Muscle of leg (tissue), 11 donors: ENCODE results near the gene GATAD2B. TPM values are rescaled to one million over a fixed set of nuclear protein-coding genes. Genes with fewer than 3 reads are reported as not detected.
A peak's percentile ranks its signal among the peaks of the same experiment; 100 is the strongest.
"Not testable (repeated sequence)": the region's sequence is repeated elsewhere in the genome, so short reads cannot be mapped to it uniquely, and the experiment has no call there.

Experiments used
- DNase-seq: peaks from one replicate; pipeline ENCODE4 v3.0.0; 2013
- H3K27ac ChIP-seq: one replicate; pipeline ENCODE4 v1.5.1; 2013; ENCODE audit warnings: mild to moderate bottlenecking, low read length, control low read depth
- H3K27me3 ChIP-seq: one replicate; pipeline ENCODE4 v1.6.1; 2013; ENCODE audit warnings: low read length; ENCODE audit not compliant: control insufficient read depth, insufficient read depth
- H3K36me3 ChIP-seq: one replicate; pipeline ENCODE4 v1.6.1; 2013; ENCODE audit warnings: low read length; ENCODE audit not compliant: control insufficient read depth, insufficient read depth
- H3K4me1 ChIP-seq: one replicate; pipeline ENCODE4 v1.6.1; 2013; ENCODE audit warnings: low read length; ENCODE audit not compliant: control insufficient read depth, insufficient read depth
- H3K4me3 ChIP-seq: one replicate; pipeline ENCODE4 v1.5.1; 2013; ENCODE audit warnings: low read length, control low read depth
- H3K9me3 ChIP-seq: replicated peaks from 2 replicates; pipeline ENCODE4 v1.6.1; 2013; ENCODE audit warnings: low read depth, low read length; ENCODE audit not compliant: control insufficient read depth
- WGBS: methylation state at CpG from one replicate; pipeline ENCODE4 v1.1.5; 2013; ENCODE audit warnings: missing lambda C conversion rate; ENCODE audit not compliant: insufficient coverage; 5-methylcytosine and 5-hydroxymethylcytosine counted together
- polyA plus RNA-seq, 8 donors: library from polyadenylated mRNA; unstranded; fragments of 120-200 nt; gene quantifications; one replicate each; pipeline versions ENCODE4 v1.2.1 to v1.2.3, GENCODE V29; 2013; ENCODE audit warnings: inconsistent platforms in 1 of 8, low replicate concordance in 1 of 8; ENCODE audit not compliant: insufficient read length in 8 of 8, insufficient read depth in 1 of 8
- total RNA-seq: library from RNA; stranded (reverse); fragments of 120-200 nt; gene quantifications from one replicate; pipeline ENCODE4 v1.2.4, GENCODE V29; 2013

GATAD2B gene
- total and polyA plus RNA-seq, 9 donors: 8.8 to 18.3 (median 14.0) TPM

DNA sequence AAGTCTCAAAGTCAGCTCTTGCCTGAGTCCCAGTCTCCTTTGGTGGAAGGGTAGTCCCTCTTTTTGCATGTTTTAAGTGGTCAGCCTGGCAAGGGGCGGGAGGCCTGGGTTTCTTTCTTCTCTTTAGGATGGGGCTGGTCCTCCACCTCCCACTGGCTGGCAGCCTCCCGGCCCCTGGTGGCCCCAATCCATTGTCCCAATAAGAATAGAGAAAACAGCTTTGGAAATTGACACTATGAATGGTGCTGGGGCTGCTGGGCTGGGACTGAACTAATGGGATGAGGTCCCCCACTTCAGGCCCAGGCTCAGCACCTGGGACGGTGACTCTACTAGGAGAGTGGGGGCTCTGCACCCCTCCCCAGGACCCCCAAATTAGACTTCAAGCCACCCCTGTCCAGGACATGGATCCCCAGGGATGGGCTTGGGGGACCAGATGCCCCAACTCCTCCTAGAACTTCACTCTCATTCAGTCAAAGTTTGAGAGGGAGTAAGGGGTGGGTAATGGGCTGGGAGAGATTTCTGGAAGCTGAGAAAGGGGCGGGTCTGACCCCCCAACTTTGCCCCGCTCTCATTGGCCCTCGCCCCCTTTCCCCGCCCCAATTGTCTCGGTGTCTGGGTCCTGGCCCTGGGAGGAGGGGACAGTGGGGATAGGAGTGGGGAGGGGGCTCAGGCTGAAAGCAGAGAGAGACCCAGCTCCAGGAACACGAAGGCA lies 129.4 kb downstream of the GATAD2B start:
- no peaks in the 10 kb centered on the region for H3K36me3 ChIP-seq
- H3K4me1 ChIP-seq: peaks cover 39% of the 10 kb centered on the region
- 50% methylated on average over 2 of the region's 9 CpGs for WGBS
- H3K27me3 ChIP-seq: no peaks in the 10 kb centered on the region
- H3K27ac ChIP-seq: no peak overlapping the region
- H3K4me3 ChIP-seq: no peak overlapping the region
- DNase-seq: no peak
- H3K9me3 ChIP-seq: no peaks in the 10 kb centered on the region

- 91% methylated on average over 10 of the region's 11 CpGs for WGBS
- Histone ChIP-seq H3K4me1 (peaks cover 39% of the 10 kb centered on the region), H3K27ac (no peak overlapping the region), H3K36me3 (no peaks in the 10 kb centered on the region), H3K27me3 (no peaks in the 10 kb centered on the region), H3K4me3 (no peak overlapping the region), H3K9me3 (no peaks in the 10 kb centered on the region)
- no peak for DNase-seq
Measured at GRCh38 chr1:153792631-153793041, 130.1 kb downstream of the GATAD2B start.

DNA sequence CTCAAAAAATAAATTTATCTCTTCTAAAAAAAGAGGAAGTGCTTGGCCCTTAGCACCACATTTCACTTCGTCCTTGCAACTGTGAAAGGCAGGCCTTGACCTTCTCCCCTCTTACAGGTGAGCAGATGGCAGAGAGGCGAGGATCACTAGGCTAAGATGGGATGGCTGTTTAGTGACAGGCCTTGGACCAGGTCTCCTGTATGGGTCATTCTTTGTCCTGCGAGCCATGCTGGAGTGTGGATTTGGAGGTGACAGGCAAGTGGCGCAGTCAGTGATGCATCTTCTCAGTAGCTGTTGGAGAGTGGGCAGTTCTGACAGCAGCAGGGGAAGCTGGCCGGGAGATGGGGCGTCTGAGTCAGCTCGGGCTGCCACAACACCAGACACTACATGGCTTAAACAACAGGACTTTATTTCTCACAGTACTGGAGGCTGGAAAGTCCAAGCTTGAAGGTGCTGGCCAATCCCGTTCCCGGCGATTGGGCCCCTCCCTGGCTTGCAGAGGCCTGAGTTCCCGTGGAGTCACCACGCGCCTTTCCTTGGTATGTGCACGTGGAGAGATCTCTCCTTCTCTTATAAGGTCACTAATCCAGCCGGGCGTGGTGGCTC lies 131.0 kb downstream of the GATAD2B start:
- no peak for DNase-seq
- Histone ChIP-seq H3K9me3 (no peaks in the 10 kb centered on the region), H3K36me3 (no peaks in the 10 kb centered on the region), H3K27me3 (no peaks in the 10 kb centered on the region), H3K27ac (peak overlapping the region; percentile 98), H3K4me3 (no peak overlapping the region), H3K4me1 (peaks cover 39% of the 10 kb centered on the region)
- 72% methylated on average over 5 of the region's 16 CpGs for WGBS

DNA sequence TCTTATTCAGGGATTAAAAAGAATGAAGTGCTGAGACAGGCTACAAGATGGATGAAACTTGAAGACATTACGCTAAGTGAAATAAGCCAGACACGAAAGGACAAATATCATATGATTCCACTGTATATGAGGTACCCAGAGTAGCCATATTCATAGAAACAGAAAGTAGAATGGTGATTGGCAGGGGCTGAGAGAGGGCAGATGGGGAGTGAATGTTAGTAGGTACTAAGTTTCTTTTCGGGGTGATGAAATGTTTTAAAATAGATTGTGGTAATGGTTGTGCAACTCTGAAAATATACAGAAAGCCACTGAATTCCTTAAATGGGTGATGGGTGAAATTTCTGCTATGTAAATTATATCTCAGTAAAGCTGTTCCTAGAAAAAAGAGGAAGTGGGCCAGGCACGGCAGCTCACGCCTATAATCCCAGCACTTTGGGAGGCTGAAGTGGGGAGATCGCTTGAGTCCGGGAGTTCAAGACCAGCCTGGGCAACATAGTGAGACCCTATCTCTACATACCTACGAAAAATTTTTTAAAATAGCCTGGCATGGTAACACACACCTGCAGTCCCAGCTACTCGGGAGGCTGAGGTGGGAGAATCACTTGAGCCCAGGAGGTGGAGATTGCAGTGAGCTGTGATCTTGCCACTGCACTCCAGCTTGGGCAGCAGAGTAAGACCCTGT lies 131.7 kb downstream of the GATAD2B start:
- no peaks in the 10 kb centered on the region for H3K9me3 ChIP-seq
- H3K27me3 ChIP-seq: no peaks in the 10 kb centered on the region
- 84% methylated on average over 2 of the region's 9 CpGs for WGBS
- peak overlapping the region; percentile 98 for H3K27ac ChIP-seq
- H3K36me3 ChIP-seq: no peaks in the 10 kb centered on the region
- H3K4me3 ChIP-seq: peak overlapping the region; percentile 20
- DNase-seq: peak; percentile 73
- peaks cover 39% of the 10 kb centered on the region for H3K4me1 ChIP-seq

DNA sequence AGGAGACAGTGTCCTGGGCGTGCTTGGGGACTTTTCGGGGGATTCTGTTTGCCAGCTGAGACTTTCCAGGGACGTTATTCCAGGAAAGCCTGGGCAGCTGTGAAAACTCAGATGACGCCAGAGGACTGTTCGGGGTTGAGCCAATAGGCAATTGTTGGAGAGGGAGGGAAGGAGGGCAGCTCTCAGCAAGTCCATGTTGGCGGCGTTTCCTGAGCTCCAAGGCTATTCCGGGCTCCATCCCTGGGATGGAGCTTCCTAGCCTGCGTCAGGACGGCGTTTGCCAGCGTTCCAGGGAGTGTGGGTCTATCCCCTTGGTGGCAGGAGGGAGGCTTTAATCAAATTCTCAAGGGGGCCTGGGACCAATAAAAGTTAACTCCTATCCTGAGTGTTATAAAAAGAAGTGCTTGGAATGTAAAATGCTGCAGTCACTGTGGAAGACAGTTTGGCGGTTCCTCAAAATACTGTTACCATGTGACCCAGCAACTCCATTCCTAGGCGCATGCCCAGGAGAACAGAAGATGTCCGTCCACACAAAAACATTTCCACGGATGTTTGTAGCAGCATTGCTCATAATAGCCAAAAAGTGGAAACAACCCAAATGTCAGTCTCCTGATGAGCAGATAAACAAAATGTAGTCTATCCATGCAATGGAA lies 132.3 kb downstream of the GATAD2B start:
- Histone ChIP-seq H3K27me3 (no peaks in the 10 kb centered on the region), H3K4me1 (peaks cover 38% of the 10 kb centered on the region), H3K4me3 (peak overlapping the region; percentile 20), H3K36me3 (no peaks in the 10 kb centered on the region), H3K9me3 (no peaks in the 10 kb centered on the region), H3K27ac (peak overlapping the region; percentile 98)
- DNase-seq: peak; percentile 97
- WGBS: 2% methylated on average over 6 of the region's 16 CpGs

- Histone ChIP-seq H3K27ac (peak overlapping the region; percentile 98), H3K4me3 (peak overlapping the region; percentile 20), H3K36me3 (no peaks in the 10 kb centered on the region), H3K9me3 (no peaks in the 10 kb centered on the region), H3K4me1 (peaks cover 29% of the 10 kb centered on the region), H3K27me3 (no peaks in the 10 kb centered on the region)
- DNase-seq: peak; percentile 55
- 42% methylated on average over 16 of the region's 22 CpGs for WGBS
Measured at GRCh38 chr1:153789478-153790034, 133.2 kb downstream of the GATAD2B start.

- H3K36me3 ChIP-seq: no peaks in the 10 kb centered on the region
- H3K27ac ChIP-seq: no peak overlapping the region
- no peak overlapping the region for H3K4me3 ChIP-seq
- no CpG with 5 or more reads among the region's 4 CpGs for WGBS
- H3K9me3 ChIP-seq: no peaks in the 10 kb centered on the region
- no peak for DNase-seq
- peaks cover 29% of the 10 kb centered on the region for H3K4me1 ChIP-seq
- H3K27me3 ChIP-seq: no peaks in the 10 kb centered on the region
Measured at GRCh38 chr1:153786038-153786790, 136.6 kb downstream of the GATAD2B start.

DNA sequence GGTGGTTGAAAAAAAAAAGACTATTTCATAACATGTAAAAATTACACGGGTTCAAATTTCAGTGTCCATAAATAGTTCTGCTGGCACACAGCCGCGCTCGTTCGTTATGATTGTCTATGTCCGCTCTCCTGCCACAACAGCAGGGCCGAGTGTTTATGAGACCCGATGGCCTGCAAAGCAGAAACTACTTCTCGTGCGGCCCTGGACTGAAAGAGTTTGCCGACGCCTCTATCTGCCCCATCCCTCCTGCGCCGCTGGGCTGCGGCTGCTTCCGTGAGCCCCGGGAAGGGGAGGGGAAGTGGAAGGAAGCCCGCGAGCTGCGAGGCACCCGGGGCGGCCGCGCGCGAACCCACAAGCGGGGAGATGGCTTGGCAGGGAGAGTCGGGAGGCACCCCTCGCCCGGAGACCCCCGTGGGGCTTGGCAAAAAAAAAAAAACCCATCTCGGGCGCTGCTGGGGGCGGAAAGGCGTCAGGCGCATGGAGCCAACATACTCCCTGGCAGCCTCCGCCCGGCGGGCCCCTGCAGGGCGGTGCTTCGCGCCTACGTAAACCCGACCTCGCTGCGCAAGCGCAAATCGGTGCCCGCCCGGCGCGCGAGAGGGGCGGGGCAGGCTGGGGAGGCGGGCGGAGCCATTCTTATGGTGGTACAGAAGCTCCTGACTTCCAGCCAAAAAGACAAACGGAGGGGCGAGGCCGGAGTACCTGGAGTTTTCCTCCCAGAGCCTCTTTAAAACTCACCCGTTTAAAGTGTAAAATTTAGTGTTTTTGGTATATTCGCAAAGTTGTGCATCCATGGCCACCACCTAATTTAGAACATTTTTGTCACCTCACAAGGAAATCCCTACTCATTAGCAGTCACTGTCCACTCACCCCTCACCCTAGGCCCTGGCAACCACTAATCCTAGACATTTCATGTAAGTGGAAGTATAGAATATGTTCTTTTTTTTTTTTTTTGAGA lies 139.3 kb downstream of the GATAD2B start:
- Histone ChIP-seq H3K4me1 (peaks cover 8% of the 10 kb centered on the region), H3K27me3 (no peaks in the 10 kb centered on the region), H3K9me3 (no peaks in the 10 kb centered on the region), H3K27ac (peak overlapping the region; percentile 90), H3K36me3 (peaks cover 9% of the 10 kb centered on the region), H3K4me3 (peak overlapping the region; percentile 52)
- DNase-seq: peak; percentile 95
- WGBS: under 1% methylated on average over 50 of the region's 61 CpGs

- H3K4me3 ChIP-seq: peak overlapping the region; percentile 52
- DNase-seq, H3K27me3 ChIP-seq, H3K9me3 ChIP-seq, H3K4me1 ChIP-seq: not testable (repeated sequence)
- peaks cover 17% of the 10 kb centered on the region for H3K36me3 ChIP-seq
- peak overlapping the region; percentile 90 for H3K27ac ChIP-seq
- no CpG with 5 or more reads among the region's 8 CpGs for WGBS
Measured at GRCh38 chr1:153782648-153783047, 140.1 kb downstream of the GATAD2B start.
